K562 (cell line): ENCODE data around the gene KMT2E. TPM values are rescaled to one million over a fixed set of nuclear protein-coding genes. Genes with fewer than 3 reads are reported as not detected.

Source experiments
- BRD9 ChIP-seq: fragments of 450-650 bp; IDR thresholded peaks from 2 replicates; pipeline ENCODE4 v1.6.1; 2018; ENCODE audit warnings: low read depth; ENCODE audit not compliant: partially characterized antibody
- CLOCK ChIP-seq: fragments of 250-450 bp; sonication (Bioruptor Pico); IDR thresholded peaks from 2 replicates; pipeline ENCODE4 v1.4.0; 2020; ENCODE audit warnings: mild to moderate bottlenecking, moderate library complexity, borderline replicate concordance
- ESRRA ChIP-seq: fragments of 450-650 bp; IDR thresholded peaks from 2 replicates; pipeline ENCODE4 v1.6.1; 2014; ENCODE audit warnings: low read depth, mild to moderate bottlenecking, moderate library complexity, borderline replicate concordance
- ETS2 ChIP-seq: IDR thresholded peaks from 2 replicates; pipeline ENCODE4 v1.6.1; 2016; ENCODE audit warnings: borderline replicate concordance, missing genetic modification characterization, mild to moderate bottlenecking, moderate library complexity, missing compliant biosample characterization; ENCODE audit not compliant: poor library complexity, severe bottlenecking
- FOS ChIP-seq: IDR thresholded peaks from 3 replicates; pipeline ENCODE4 v1.6.1; 2011; ENCODE audit not compliant: insufficient read length; ENCODE audit errors: extremely low read depth
- IRF1 ChIP-seq: sonication (generic); formaldehyde crosslinking; IDR thresholded peaks from 2 replicates; pipeline ENCODE4 v1.8.0; 2022; ENCODE audit warnings: missing genetic modification reagents, mild to moderate bottlenecking, borderline replicate concordance
- MCM2 ChIP-seq: fragments of 450-650 bp; IDR thresholded peaks from 2 replicates; pipeline ENCODE4 v1.6.1; 2017; ENCODE audit warnings: low read depth, mild to moderate bottlenecking
- MED1 ChIP-seq: sonication (generic); formaldehyde crosslinking; IDR thresholded peaks from 2 replicates; pipeline ENCODE4 v1.8.1; 2023; ENCODE audit warnings: missing genetic modification reagents, borderline replicate concordance
- POLR2G ChIP-seq: fragments of 200-400 bp; formaldehyde crosslinking; IDR thresholded peaks from 2 replicates; pipeline ENCODE4 v1.6.1; 2017; ENCODE audit warnings: low read depth, mild to moderate bottlenecking, antibody characterized with exemption, low read length, moderate library complexity
- PTRF ChIP-seq: fragments of 450-650 bp; IDR thresholded peaks from 2 replicates; pipeline ENCODE4 v1.6.1; 2016; ENCODE audit warnings: mild to moderate bottlenecking, missing genetic modification characterization, missing compliant biosample characterization
- SMAD1 ChIP-seq: fragments of 150-350 bp; IDR thresholded peaks from 2 replicates; pipeline ENCODE4 v1.6.1; 2014; ENCODE audit warnings: low read length, low read depth; ENCODE audit not compliant: partially characterized antibody
- SMAD4 ChIP-seq: fragments of 250-450 bp; sonication (Bioruptor Pico); conservative IDR thresholded peaks from 2 replicates; pipeline ENCODE4 v1.8.0; 2021; ENCODE audit warnings: inconsistent platforms, mild to moderate bottlenecking, moderate library complexity
- SREBF1 ChIP-seq: fragments of 150-350 bp; IDR thresholded peaks from 2 replicates; pipeline ENCODE4 v1.6.1; 2014; ENCODE audit warnings: antibody characterized with exemption, low read depth, low read length, borderline replicate concordance
- STAT6 ChIP-seq: sonication (generic); formaldehyde crosslinking; IDR thresholded peaks from 2 replicates; pipeline ENCODE4 v1.8.1; 2023; ENCODE audit warnings: mild to moderate bottlenecking, missing genetic modification reagents
- TAF15 ChIP-seq: fragments of 200-400 bp; formaldehyde crosslinking; IDR thresholded peaks from 2 replicates; pipeline ENCODE4 v1.6.1; 2017; ENCODE audit warnings: mild to moderate bottlenecking, low read depth, low read length, moderate library complexity
- TEAD1 ChIP-seq, 2 experiments: fragments of 450-650 bp in 1 of 2; sonication (generic) in 1 of 2; formaldehyde crosslinking; IDR thresholded peaks; 2 replicates each; pipeline versions ENCODE4 v1.4.0 to v1.8.0; 2020 to 2022; ENCODE audit warnings: mild to moderate bottlenecking in 2 of 2, missing genetic modification reagents in 1 of 2
- TRIM28 ChIP-seq: fragments of 450-650 bp; IDR thresholded peaks from 2 replicates; pipeline ENCODE4 v1.6.1; 2017
- ZFP91 ChIP-seq: sonication (generic); formaldehyde crosslinking; IDR thresholded peaks from 2 replicates; pipeline ENCODE4 v1.8.0; 2022; ENCODE audit warnings: mild to moderate bottlenecking, missing genetic modification reagents
- ZFX ChIP-seq: sonication (generic); formaldehyde crosslinking; IDR thresholded peaks from 2 replicates; pipeline ENCODE4 v1.8.0; 2022; ENCODE audit warnings: mild to moderate bottlenecking, missing genetic modification reagents, moderate library complexity
- ZNF316 ChIP-seq: fragments of 450-650 bp; IDR thresholded peaks from 2 replicates; pipeline ENCODE4 v1.6.1; 2016
- polyA plus RNA-seq, 8 experiments: library from polyadenylated mRNA; depleted of rRNA in 4 of 8; stranded (reverse) in 5 of 8; unstranded in 3 of 8; fragments of >200 nt; fragmentation: Nextera tagmentation in 2 of 8; fragmentation: Illumina TruSeq in 1 of 8; extraction: Ambion mirVana in 2 of 8; extraction: Trizol in 1 of 8; gene quantifications; 2 replicates each; pipeline versions ENCODE4 v1.2.1 to v1.2.3, GENCODE V29; 2011 to 2014; ENCODE audit warnings: inconsistent platforms in 1 of 8, missing spikeins in 1 of 8
- total RNA-seq, 7 experiments: library from RNA; depleted of rRNA in 6 of 7; stranded (reverse); fragments of >200 nt in 6 of 7; fragmentation: Illumina TruSeq in 2 of 7; extraction: Trizol in 2 of 7; gene quantifications; 2 replicates each; pipeline versions ENCODE4 v1.2.1 to v1.2.3, GENCODE V29; 2011 to 2021; ENCODE audit warnings: low replicate concordance in 1 of 7

Gene KMT2E
- total and polyA plus RNA-seq, 9 of the 15 experiments (the other 6 are each of a cell fraction or from before 2014, with no cell fraction given): 8.9 to 55.3 (median 38.1) TPM

- TF ChIP-seq TEAD1 (CRISPR knock-in tag; IDR thresholded peaks at IDR 0.05) (peak in 1 of 2 experiments; percentile 11; a peak in 2 of 4 replicates), BRD9 (peak; percentile 97), TRIM28 (no peak), ESRRA (no peak; the same call in 1 of the 2 replicates), ZFX (CRISPR knock-in tag) (no peak; the same call in none of the 2 replicates), SMAD4 (CRISPR knock-in tag) (no peak), MCM2 (no peak), ZNF316 (no peak; the same call in 1 of the 2 replicates), STAT6 (peak; percentile 79; the same call in 1 of the 2 replicates), PTRF (tag) (no peak), SREBF1 (no peak), ZFP91 (CRISPR knock-in tag) (no peak), POLR2G (peak; percentile 31; the same call in 1 of the 2 replicates), FOS (no peak), IRF1 (CRISPR knock-in tag) (no peak; the same call in 1 of the 2 replicates), SMAD1 (peak; percentile 73), TAF15 (no peak), CLOCK (CRISPR knock-in tag) (no peak), MED1 (no peak), ETS2 (tag) (no peak)
These were observed 687 bp upstream of the KMT2E start (continued) for GRCh38 chr7:105013221-105013815.
